ENCODE measurements around the gene OXA1L. TPM values are rescaled to one million over a fixed set of nuclear protein-coding genes. Genes with fewer than 3 reads are reported as not detected.

OXA1L gene
- total RNA-seq, 2 donors from 2014 or later: 114 TPM

DNA sequence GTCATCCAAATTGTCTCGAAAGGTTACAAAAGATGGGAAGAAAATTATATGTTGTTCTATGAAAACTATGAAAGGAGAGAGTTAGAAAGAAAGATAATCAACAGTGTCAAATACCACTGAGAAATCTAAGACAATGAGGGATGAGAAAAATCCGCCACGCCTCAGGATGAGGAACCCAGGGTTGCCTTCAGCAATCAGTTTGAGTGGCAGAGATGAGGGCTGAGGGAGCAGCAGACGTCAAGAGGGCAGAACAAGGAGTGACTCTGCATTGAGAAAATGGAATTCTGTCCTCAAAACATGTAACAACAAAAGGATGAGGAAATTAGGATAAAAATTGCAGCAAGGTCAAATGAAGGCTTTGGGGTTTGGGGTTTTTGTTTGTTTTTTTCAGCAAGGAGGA, 18.3 kb upstream of the OXA1L start:
- H3K4me1 Mint-ChIP-seq: peaks cover 30% of the 10 kb centered on the region
- H3K27me3 Mint-ChIP-seq (ENCODE audit: insufficient read depth): no peaks in the 10 kb centered on the region
- Histone ChIP-seq H3K4me1 (ENCODE audit: control insufficient read depth, insufficient read depth, low read length) (no peaks in the 10 kb centered on the region), H3K36me3 (ENCODE audit: control insufficient read depth, insufficient read depth, low read length) (no peaks in the 10 kb centered on the region), H3K27ac (ENCODE audit: low read depth, low read length) (no peak overlapping the region), H3K4me3 (ENCODE audit: low read length) (no peak overlapping the region), H3K27me3 (ENCODE audit: control insufficient read depth, insufficient read depth, low read length, poor library complexity, severe bottlenecking) (no peaks in the 10 kb centered on the region), H3K9me3 (ENCODE audit: control insufficient read depth, low read length) (no peaks in the 10 kb centered on the region), H3K9ac (ENCODE audit: extremely low read depth, low read length, poor library complexity, severe bottlenecking) (no peak overlapping the region)
- no peaks in the 10 kb centered on the region for H3K9me3 Mint-ChIP-seq
- TF ChIP-seq CTCF (conservative IDR thresholded peaks at IDR 0.05): no peak
- no peak for DNase-seq
- no peak overlapping the region for H3K4me3 Mint-ChIP-seq
- no peak overlapping the region for H3K27ac Mint-ChIP-seq
- no peaks in the 10 kb centered on the region for H3K36me3 Mint-ChIP-seq (ENCODE audit: low read depth)
- 79% methylated on average over 4 of the region's 4 CpGs for WGBS, 2 experiments (ENCODE audit: insufficient coverage in 1 of 2, insufficient read length in 1 of 2)

DNA sequence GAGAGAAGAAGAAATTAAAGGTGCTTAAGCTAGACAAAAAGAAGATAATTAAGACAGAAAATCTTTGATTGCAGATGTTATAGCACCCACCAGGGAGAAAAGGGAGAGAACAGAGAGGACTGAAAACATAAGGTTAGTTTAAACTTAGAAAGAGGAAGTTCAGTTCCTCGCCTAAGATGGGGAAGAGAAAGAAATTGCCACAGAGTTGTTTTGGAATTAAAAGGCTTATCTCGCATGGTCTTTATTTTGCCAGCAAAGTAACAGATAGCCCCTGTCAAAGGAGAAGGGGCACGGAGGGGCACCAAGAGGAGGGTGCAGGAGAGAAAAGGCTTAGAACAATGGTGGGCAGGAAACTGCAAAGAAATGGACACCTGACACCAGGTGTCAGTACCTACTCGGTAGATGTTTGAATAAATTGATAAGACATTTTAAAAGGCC, 17.8 kb upstream of the OXA1L start:
- no peaks in the 10 kb centered on the region for H3K9me3 Mint-ChIP-seq

GRCh38 chr14:22752422-22752821, 14.1 kb upstream of the OXA1L start:
- H3K27me3 ChIP-seq (ENCODE audit: control insufficient read depth, insufficient read depth, low read length, poor library complexity, severe bottlenecking): no peaks in the 10 kb centered on the region
- Mint-ChIP-seq H3K4me1 (peaks cover 30% of the 10 kb centered on the region), H3K27ac (peak overlapping the region; percentile 35), H3K36me3 (ENCODE audit: low read depth) (no peaks in the 10 kb centered on the region), H3K27me3 (ENCODE audit: insufficient read depth) (no peaks in the 10 kb centered on the region), H3K4me3 (no peak overlapping the region), H3K9me3 (no peaks in the 10 kb centered on the region)
- no peaks in the 10 kb centered on the region for H3K9me3 ChIP-seq (ENCODE audit: control insufficient read depth, low read length)
- H3K4me3 ChIP-seq (ENCODE audit: low read length): no peak overlapping the region
- H3K27ac ChIP-seq (ENCODE audit: low read depth, low read length): no peak overlapping the region
- 88 to 89% methylated on average over 7 to 8 of the region's 8 CpGs for WGBS, 2 experiments (ENCODE audit: insufficient coverage in 1 of 2, insufficient read length in 1 of 2)
- no peaks in the 10 kb centered on the region for H3K36me3 ChIP-seq (ENCODE audit: control insufficient read depth, insufficient read depth, low read length)
- TF ChIP-seq CTCF (conservative IDR thresholded peaks at IDR 0.05): no peak
- no peak overlapping the region for H3K9ac ChIP-seq (ENCODE audit: extremely low read depth, low read length, poor library complexity, severe bottlenecking)
- no peak for DNase-seq
- H3K4me1 ChIP-seq (ENCODE audit: control insufficient read depth, insufficient read depth, low read length): no peaks in the 10 kb centered on the region

More for the DNA sequence above, 17.8 kb upstream of the OXA1L start:
- H3K9me3 ChIP-seq (ENCODE audit: control insufficient read depth, low read length): no peaks in the 10 kb centered on the region
- H3K27ac Mint-ChIP-seq: peak overlapping the region; percentile 6
- no peak for DNase-seq
- H3K4me3 Mint-ChIP-seq: no peak overlapping the region
- H3K4me1 ChIP-seq (ENCODE audit: control insufficient read depth, insufficient read depth, low read length): no peaks in the 10 kb centered on the region
- H3K4me3 ChIP-seq (ENCODE audit: low read length): no peak overlapping the region
- H3K36me3 Mint-ChIP-seq (ENCODE audit: low read depth): no peaks in the 10 kb centered on the region
- no peaks in the 10 kb centered on the region for H3K36me3 ChIP-seq (ENCODE audit: control insufficient read depth, insufficient read depth, low read length)
- no peaks in the 10 kb centered on the region for H3K27me3 ChIP-seq (ENCODE audit: control insufficient read depth, insufficient read depth, low read length, poor library complexity, severe bottlenecking)
- no peaks in the 10 kb centered on the region for H3K27me3 Mint-ChIP-seq (ENCODE audit: insufficient read depth)
- H3K27ac ChIP-seq (ENCODE audit: low read depth, low read length): no peak overlapping the region
- TF ChIP-seq CTCF (conservative IDR thresholded peaks at IDR 0.05): no peak
- 76 to 91% methylated on average over 4 of the region's 4 CpGs for WGBS, 2 experiments (ENCODE audit: insufficient coverage in 1 of 2, insufficient read length in 1 of 2)
- H3K4me1 Mint-ChIP-seq: peaks cover 30% of the 10 kb centered on the region
- no peak overlapping the region for H3K9ac ChIP-seq (ENCODE audit: extremely low read depth, low read length, poor library complexity, severe bottlenecking)

All from endodermal cell (in vitro differentiated cells).